Activated CD4-positive, CD25-positive, alpha-beta regulatory T cell treated with anti-CD3 and anti-CD28 coated beads, Interleukin-2, amount 50 U/mL, for 16 hours (primary cell): Measurements from ENCODE around the gene TP53I11.

ENCODE experiments used
- DNase-seq: peaks from one replicate; pipeline ENCODE4 v3.0.0-alpha.2; 2020; ENCODE audit warnings: low read depth, low spot score

Gene TP53I11, protein sequence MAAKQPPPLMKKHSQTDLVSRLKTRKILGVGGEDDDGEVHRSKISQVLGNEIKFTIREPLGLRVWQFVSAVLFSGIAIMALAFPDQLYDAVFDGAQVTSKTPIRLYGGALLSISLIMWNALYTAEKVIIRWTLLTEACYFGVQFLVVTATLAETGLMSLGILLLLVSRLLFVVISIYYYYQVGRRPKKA

DNA sequence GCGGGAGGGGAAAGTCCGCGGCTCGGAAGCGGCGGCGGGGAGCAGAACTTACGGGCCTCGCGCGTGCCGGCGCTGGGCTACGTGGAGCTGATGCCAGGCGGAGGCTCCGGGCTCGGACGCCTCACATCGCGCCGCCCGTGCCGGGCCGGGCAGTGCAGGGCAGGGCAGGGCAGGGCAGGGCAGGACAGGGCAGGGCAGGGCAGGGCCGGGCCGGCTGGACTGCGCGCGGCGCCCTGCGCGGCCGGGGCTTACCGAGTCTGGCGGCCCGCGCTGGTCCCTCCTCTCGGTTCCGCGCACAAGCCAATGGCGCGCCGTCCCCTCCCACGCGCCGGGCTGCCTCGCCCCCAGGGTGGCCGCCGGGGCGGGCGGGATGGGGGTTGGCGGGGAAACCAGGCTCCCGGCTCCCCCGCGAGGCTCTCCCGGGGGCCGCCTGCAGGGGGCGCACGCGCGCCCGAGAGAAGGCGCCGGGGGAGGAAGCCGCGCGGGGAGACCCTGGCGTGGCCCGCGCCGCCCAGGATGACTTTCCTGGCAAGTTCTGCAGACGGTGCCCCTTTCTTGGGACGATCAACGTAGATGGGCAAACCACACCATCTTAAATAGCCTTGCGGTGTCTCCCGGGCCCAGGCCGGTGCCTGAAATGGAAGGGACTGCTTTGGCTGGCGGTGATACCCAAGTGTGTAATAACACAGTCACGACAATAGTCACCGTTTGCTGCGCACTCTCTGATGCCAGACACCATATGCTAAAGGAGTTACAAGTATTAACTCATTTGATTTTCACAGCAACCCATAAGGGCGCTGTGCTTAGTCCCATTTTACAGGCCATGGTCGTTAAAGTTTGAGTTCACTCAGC, at the start of gene TP53I11:
Gene TP53I11, minus strand, starts transcription at position 259 of the 852 bp plus-strand sequence. CDS start 12,548 bp downstream, outside the sequence.
- DNase-seq = peak; percentile 31

DNA sequence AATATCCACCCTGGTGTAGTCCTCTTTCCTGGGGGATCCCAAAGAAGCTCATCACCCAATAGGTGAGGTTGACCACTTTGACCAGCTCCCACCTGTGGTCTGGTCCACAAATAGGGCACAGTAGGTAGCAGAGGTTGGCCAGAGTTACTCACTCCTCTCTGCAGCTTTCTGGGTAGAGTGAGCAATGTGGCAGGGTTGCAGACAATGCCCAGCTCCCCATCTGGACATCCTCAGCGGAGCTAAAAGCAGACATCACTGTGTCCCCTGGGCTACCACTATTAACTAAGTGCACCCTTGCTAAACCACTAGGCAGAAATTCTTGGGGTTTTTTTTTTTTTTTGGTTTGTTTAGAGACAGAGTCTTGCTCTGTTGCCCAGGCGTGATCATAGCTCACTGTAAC, 48.4 kb upstream of the TP53I11 start:
- no peak for DNase-seq

DNA sequence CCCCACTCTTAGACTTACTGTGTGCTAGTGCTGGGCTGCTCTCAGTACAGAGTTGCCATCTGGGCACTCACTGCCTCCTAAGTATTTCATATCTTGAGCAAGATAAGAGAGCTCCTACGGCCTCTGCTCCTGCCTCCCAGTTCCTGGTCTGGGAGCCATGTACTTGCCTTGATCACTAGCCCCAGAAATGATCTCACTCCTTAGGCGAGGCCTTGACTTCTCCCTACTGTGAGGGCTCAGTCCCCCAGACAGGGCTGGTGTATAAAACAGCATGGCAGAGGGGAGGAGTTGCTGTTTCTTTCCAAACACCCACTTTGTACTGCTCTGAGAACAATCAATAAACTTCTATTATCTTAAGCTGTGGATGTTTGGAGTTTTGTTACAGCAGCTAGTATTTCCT, 47.4 kb upstream of the TP53I11 start:
- DNase-seq = no peak

DNA sequence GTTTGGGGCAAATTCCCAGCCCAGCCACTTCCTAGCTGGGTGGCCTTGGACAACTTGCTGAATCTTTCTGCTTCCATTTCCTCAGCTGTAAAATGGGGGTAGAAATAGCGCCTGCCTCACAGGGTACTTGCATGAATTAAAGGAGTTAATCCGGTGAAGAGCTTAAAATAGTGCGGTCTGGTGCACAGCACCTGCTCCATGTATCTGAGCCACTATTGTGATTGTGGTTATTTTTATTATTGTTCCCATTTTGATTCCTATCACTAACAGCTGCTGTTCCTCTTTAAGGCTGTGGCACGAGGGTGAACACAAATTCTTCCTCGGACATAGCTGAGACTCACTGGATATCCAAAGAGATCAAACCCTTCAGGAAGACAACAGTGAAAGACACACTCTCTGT, 46.9 kb upstream of the TP53I11 start:
- no peak for DNase-seq

DNA sequence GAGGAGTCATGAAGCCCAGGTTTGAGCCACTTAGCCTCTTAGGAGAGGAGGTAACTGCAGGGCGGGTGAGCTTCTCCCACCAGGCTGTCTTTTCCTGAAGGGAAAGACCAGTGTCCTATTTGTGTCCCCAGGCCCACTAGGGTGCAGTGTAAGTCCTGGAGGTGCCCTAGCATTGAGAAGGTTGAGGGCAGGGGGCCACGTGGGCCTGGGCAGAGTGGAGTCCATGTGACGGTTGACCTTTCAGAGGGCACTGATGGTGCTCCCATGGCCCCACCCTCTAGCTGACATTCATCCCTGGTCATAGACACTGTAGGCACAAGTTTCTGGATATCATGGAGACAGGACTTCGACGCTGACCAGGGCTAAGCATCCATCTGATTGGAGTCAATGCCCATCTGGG, 44.1 kb upstream of the TP53I11 start:
- DNase-seq = no peak

DNA sequence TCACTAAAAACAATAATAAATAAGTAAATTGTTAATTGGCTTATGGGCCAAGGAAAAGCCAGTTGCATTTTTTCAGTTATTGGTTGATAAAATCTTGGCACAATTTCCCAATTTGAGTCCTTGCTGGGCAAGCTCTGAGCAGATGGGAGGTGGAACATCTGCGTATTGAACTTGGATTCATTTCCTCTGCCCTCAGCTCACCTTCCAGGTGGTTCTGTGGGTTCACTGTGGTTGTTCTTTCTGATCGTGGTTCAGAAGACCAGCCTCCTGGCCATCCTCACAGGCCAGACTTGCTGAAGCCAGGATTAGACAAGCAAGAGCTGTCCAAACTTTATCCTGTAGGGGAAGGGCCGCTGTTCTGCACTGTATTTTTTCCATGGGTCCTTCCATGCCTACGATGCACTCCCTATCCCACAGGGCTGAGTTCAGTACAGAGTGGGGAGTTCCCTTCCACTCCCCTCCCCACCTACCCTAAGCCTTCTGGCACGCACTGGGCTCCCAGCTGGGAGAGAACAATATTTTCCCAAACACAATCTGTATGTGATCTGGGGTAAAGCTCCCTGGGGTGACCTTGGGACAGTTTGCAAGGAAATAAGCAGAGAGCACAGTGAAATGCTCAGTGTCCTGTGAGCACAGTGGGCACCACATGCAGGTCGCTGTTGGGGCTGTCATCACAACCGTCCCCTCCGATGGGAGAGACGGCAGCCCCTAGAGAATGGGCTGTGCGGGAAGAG, 43.5 kb upstream of the TP53I11 start:
- no peak for DNase-seq

DNA sequence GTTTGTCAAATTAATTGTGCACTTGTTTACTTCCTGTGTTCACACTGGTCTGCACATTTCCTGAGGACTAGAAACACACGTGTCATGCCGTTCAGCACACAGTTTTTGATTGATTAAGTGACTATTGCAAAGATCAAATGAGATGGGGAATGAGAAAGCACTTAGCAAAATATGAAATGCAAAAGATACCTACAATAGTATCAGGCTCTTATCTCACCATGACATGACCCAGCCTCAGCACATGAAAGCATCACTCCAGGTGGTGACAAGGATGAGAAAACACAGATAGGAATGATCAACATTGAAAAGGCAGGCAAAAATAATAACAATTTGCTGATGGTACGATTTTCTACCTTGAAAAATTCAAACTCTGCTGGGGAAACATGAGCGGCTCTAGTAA, 42.1 kb upstream of the TP53I11 start:
- no peak for DNase-seq

DNA sequence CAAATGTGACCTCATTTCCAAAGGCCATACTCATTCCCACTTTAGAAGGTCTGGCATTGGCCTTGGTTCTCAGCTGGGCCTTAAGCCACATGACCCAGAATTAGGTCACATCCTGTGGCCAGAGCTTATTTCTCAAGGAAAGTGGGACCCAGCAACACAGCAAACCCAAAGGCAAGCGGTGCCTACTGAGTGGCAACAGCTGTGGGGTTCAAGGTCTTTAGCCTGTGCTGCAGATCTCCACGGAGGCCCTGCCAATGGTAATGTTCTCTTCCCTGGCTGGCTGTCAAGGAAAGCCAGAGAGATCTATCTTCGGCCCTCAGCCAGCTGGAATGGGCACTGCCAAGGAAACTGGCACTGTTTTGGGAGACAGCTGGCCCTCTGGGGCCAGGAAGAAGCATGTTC, 41.5 kb upstream of the TP53I11 start:
- no peak for DNase-seq

DNA sequence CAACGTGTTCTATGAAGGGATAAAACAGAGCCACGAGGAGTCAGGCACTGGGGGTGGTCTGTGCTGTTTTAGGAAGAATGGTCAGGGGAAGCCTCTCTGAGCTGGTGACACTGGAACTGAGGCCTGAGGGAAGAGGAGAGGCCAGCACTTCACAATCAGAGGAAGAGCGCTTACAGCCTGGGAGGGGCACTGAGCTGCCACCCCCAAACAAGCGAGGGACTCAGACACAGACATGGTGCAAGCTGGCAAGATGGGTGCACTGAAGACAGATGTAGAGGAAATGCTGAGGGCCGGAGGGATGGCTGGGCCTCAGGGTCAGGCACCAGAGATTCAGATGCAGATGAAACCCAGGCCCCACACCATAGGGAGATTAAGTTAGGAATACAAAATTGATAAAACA, 40.0 kb upstream of the TP53I11 start:
- no peak for DNase-seq

DNA sequence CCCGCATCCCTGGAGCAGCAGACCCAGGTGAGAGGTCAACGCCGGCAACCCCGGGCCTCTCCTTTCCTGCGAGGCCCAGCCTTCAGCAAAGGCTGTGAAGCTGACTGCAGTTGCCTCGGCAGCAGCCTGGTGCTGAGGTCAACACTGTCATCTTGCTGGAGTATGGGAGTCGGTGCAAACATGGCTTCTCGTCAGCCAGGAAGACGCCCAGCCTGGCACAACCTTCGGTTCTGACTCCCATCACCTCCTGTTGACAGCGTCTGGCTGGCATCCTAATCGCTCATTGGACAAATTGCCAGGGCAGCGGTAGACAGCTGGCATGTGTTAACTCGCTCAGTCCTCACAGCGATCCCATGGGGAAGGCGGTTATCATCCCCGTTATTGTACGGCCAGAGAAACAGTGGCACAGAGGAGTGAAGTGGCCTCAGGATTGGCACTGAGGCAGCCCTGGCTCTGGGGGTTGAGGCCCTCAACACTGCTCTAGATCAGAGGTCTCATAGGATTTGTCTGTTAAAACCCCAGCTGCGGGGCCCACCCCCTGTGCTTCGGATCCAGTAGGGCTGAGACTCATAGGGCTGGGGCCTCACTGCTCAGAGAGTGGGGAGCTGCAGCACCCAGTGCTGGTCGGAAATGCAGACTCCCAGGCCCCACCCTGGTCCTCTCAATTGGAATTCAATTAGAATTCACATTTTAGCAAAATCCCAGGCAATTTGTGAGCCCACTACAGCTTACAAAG, 39.3 kb upstream of the TP53I11 start:
- DNase-seq = no peak

DNA sequence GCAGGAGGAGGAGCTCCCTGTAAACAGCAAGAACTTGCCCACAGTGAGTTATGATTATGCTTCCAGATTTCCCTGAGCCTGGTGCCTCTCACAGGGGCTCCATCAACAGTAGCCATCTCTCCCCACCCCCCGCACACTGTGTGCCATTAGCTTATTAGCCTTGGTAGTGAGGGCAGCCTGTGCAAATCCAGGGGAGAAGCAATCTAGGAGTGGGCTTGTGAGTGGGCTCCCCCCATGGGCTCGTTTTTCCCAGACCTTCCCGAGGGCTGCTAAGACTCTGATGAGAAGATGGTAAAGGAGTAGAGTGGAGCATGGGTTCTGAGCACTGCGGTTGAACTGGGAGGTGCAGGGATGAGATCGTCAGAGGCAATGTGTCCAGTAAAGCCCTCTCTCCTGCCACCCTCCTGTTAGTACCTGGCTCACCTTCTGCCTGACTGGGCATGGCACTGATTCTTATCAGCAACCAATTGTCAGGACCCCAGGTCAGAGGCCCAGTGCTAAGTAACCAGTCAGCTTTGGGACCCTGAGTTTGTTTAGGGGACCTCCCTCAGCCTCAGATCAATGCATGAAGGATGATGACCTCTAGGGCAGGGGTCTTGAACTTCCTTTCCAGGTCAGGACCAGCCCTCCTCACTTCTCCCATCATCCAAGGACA, 38.4 kb upstream of the TP53I11 start:
- no peak for DNase-seq

DNA sequence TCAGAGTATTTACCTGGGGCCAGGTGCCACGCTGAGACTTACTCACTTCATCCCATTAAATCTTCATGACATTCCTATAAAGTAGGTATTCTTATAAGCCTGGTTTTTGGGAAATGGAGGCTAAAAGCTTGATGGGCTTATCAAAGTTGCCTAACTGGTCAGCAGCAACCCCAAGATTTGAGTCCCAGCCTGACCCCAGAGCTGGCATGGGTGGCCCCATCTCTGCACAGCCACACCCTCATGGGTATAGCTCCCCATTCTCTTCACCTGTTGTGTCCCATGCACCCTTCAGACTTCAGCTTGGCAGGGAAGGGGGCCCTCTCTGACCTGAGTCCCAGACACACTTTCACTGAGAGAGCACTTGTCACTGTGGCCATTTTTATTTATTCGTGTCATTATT, 37.4 kb upstream of the TP53I11 start:
- DNase-seq = no peak

DNA sequence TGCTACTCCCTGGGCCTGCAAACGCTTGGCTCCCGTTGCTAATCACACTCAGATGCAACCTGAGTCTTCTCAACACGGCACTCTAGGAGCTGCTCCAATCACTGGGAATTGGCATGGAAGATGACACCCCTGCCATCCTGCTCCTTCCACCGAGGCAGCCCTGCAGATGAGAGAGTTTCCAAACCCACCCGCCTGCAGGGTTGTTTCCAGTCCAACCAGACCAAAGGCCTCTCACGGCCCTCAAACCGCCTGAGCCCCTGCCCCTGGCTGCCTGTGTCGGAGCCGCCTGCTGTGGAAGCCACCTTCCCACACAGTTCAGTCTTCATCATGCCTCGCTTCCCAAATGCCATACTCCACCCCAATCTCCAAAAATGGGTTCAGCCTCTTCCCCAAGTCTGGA, 36.8 kb upstream of the TP53I11 start:
- no peak for DNase-seq

DNA sequence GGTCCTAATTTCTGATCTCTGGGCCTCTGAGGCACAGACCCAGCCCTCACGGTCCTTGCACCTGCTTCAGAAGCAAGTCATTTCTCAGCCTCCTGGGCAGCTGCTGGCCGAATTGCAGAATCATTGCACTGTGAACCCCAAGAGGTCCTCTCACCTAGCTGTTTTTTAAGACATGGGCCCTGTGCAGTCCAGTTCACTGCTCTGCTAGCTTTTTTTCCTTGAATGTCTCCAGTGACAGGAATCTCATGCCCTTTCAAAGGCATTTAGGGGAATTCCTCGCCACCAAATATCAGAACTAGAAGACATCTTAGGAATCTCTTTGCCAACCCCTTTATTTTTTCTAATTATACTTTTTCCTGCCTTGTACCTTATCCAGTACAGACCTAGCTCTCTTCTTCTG, 35.6 kb upstream of the TP53I11 start:
- DNase-seq = no peak

DNA sequence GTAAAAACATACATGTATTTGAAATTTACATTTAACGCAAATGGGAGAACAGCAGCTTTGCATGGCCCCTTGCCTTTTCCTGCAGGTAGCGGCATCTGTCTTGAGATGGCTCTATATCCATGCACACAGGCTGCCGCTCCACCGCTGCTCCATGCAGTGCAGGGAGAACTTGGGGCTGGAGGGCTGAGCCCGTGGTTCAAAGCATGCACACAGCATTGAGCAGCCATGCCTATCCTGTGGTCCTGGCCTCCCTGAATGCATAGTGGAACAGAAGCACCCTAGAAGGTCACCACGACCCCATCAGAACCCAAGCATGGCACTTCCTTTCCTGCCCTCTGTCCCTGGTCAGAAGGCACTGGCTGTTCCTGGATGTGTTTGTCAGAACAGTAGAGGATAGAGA, 35.0 kb upstream of the TP53I11 start:
- no peak for DNase-seq

DNA sequence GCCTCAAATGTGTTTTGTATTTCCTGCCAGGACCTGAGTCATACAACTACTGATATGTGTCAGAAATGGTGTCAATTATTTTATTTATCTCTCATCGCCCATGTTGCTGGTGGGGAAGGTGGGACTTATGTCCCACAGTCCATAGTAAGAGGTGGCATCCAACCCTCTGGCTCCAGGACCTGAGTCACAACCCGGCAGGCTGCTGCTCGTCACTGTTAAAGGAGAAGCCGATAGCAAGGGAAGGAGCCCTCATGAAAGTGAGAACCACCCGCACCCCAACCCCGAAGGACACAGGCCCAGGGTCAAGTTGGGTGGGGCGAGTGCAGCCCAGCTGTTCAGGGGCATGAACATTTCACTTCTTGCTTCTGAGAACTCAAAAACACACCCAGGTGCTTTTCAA, 33.1 kb upstream of the TP53I11 start:
- DNase-seq = no peak

DNA sequence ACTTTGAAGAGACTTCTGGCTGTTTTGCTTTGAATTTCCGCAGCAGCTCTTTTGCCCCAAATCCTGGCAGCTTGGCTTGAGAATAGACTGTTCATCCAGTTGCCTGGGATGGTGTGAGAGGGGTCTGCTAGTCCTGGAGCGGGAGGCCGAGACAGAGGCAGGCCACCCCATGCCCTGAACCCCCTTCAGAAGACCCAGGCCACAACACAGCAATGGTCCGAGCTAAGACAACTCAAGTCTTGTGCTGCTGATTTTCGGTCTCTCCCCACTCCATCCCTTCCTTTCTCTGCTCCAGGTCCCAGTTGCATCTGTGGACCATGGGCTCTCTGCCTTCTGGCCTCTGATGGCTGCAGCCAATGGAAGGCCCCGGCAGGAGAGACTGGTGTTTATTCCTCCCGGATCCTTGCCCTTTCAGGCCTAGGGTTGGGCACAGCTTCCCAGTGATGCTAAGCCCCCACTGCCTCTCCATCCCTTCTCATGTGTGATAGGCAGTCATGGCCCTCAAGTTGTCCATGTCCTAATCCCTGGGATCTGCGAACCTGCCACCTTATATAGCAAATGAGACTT, 31.9 kb upstream of the TP53I11 start:
- no peak for DNase-seq

DNA sequence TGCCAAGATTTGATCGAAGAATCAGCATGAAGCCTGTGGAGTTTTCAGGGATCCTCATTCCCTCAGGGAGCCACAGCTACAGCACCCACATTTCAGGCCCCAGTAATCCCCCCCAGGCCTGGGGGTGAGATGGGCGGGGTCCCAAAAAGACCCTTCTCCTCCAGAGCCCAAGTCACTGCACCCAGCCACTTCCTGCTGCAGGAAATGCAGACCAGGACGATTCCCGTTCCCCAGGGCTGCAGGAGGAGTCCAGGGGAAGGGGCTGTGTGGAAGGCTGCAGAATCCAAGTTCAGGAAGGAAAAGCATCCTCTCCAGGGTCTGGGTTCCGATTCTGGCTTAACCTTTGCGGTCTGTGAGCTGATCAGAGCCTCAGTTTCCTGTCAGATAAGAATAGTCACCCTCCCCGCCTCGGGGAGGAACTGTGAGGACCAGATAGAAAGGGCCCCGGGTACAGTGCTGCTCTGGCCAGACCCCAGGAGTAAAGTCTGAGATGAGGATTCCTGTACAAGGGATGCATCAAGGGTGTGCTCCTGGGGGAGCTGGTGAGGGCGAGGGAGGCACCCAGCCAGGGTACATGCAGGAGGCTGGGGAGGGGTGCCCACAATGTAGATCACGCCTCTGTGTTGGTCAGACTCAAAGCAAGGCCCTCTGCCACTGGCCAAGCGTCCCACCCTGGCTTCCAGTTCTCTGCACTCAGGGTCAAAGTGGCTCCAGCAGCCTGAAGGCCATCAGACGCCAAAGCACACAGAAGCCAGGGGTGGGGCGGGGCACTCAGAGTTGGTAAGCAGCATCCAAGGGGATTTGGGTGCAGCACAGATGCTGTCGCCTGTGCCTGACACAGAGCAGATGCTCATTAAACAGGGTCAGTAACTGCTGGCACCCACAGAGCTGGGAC, 30.1 kb upstream of the TP53I11 start:
- DNase-seq = no peak

DNA sequence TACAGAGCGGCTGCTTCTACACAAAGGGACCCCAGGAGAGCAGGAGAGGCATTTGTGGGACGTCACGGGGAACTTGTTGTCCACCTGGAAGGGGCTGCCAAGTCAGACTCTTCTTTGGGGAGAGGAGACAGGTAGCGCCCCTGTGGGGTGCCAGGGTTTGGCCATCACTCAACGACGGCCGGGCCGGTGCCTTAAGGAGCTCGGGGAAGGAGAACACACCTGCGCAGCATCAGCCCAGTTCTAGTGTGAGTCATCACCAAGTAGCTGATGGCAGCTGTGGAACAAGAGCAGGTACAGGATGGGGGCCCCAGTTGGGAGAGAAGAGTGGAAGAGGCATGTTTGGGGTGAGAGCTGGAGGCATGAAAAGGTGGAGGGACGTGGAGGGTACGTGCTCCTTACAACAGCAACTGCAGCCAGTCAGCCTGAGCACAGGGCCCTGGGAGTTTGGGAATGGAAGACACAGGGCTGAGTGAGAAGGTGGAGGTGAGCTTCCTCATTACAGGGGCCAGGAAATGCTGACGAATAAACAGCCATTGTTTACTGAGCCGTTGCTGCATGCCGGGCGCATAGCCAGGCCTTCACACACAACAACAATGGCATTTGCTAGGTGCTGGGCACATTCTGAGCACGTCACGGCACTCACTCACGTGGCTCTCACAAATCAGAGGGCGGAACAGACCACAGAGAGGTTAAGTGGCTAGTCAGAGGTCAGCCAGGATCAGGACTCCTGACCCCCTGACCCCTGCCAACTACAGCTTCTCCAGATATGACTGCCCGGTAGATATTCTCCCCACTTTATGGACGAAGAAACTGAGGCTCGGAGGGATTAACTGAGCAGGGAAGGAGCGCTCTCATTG, 29.1 kb upstream of the TP53I11 start:
- DNase-seq = no peak
